ENCODE measurements around the gene CDC16.

The CDC16 gene

GRCh38 chr13:114200399-114200911 is 34.2 kb upstream of the CDC16 start:
- no peak for DNase-seq (ENCODE audit: low read depth)
- H3K4me3 ChIP-seq (ENCODE audit: low read depth, low read length) = no peak overlapping the region
- no peak for TF ChIP-seq CTCF (IDR thresholded peaks at IDR 0.05; ENCODE audit: low read depth, low read length, missing control alignments)

GRCh38 chr13:114202581-114202980 is 32.1 kb upstream of the CDC16 start:
- no peak for TF ChIP-seq CTCF (IDR thresholded peaks at IDR 0.05; ENCODE audit: low read depth, low read length, missing control alignments)
- DNase-seq (ENCODE audit: low read depth) = no peak
- H3K4me3 ChIP-seq (ENCODE audit: low read depth, low read length) = no peak overlapping the region

GRCh38 chr13:114203536-114203935 is 31.2 kb upstream of the CDC16 start:
- no peak for TF ChIP-seq CTCF (IDR thresholded peaks at IDR 0.05; ENCODE audit: low read depth, low read length, missing control alignments)
- H3K4me3 ChIP-seq (ENCODE audit: low read depth, low read length) = no peak overlapping the region
- no peak for DNase-seq (ENCODE audit: low read depth)

- no peak for TF ChIP-seq CTCF (IDR thresholded peaks at IDR 0.05; ENCODE audit: low read depth, low read length, missing control alignments)
- no peak for DNase-seq (ENCODE audit: low read depth)
Measured at GRCh38 chr13:114204894-114205293, 29.8 kb upstream of the CDC16 start.

GRCh38 chr13:114208134-114208533 is 26.6 kb upstream of the CDC16 start:
- no peak overlapping the region for H3K4me3 ChIP-seq (ENCODE audit: low read depth, low read length)
- no peak for DNase-seq (ENCODE audit: low read depth)
- no peak for TF ChIP-seq CTCF (IDR thresholded peaks at IDR 0.05; ENCODE audit: low read depth, low read length, missing control alignments)

More at GRCh38 chr13:114204894-114205293, 29.8 kb upstream of the CDC16 start:
- no peak overlapping the region for H3K4me3 ChIP-seq (ENCODE audit: low read depth, low read length)

- no peak for TF ChIP-seq CTCF (IDR thresholded peaks at IDR 0.05; ENCODE audit: low read depth, low read length, missing control alignments)
- H3K4me3 ChIP-seq (ENCODE audit: low read depth, low read length) = no peak overlapping the region
- no peak for DNase-seq (ENCODE audit: low read depth)
Measured at GRCh38 chr13:114211446-114212157, 23.1 kb upstream of the CDC16 start.

GRCh38 chr13:114212158-114212495 is 22.6 kb upstream of the CDC16 start:
- no peak overlapping the region for H3K4me3 ChIP-seq (ENCODE audit: low read depth, low read length)
- DNase-seq (ENCODE audit: low read depth) = no peak
- no peak for TF ChIP-seq CTCF (IDR thresholded peaks at IDR 0.05; ENCODE audit: low read depth, low read length, missing control alignments)

Data from GM12864 (cell line).